ENCODE data around the gene TGFBI.

The TGFBI gene

GRCh38 chr5:136028782-136029742, at the start of gene TGFBI:
Gene TGFBI, plus strand, starts transcription at chr5:136028988. Its CDS starts 68 bp downstream, at chr5:136029056.
- DNase-seq (ENCODE audit: low read depth), result peak; percentile 52

GRCh38 chr5:135978993-135979392, 49.8 kb upstream of the TGFBI start:
- DNase-seq (ENCODE audit: low read depth), result no peak

DNA sequence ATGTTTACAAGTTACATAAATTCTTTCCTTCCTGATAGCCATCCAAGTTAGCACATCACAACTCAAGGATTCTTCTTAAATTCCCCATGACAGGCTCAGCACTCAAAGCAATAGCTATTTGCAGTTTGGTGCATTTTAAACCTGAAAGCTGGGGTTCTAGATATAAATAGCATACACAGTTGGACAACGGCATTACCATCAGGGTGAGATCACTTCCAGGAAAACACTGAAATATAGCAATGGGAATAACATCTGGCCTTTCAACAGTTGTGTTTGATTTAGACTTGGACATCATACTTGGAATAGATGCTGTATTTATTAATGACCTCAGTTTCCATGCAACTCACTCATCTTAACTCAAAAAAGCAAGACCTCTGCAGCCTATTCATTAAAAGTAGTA, 49.3 kb upstream of the TGFBI start:
- DNase-seq (ENCODE audit: low read depth), result peak; percentile 93

GRCh38 chr5:135980620-135981019, 48.2 kb upstream of the TGFBI start:
- peak; percentile 84 for DNase-seq (ENCODE audit: low read depth)

DNA sequence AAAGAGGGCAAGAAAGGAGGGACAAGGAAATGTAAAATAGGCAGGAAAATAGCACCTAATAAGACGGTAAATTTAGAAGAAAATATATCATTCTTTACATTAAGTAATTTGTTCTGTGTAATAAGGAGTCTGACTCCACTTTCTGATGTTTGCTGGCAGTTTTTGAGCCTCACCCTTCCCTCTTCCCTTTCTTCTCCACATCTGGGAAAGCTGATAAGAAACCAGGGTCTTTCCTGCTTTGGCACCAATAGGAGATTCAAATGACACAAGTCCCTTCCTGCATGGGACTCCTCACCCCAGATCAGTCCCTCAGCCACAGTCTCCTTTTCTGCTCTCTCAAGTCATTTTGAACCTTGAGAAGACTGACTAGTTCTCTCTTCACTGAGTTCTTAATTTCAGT, 42.8 kb upstream of the TGFBI start:
- DNase-seq (ENCODE audit: low read depth), result no peak

DNA sequence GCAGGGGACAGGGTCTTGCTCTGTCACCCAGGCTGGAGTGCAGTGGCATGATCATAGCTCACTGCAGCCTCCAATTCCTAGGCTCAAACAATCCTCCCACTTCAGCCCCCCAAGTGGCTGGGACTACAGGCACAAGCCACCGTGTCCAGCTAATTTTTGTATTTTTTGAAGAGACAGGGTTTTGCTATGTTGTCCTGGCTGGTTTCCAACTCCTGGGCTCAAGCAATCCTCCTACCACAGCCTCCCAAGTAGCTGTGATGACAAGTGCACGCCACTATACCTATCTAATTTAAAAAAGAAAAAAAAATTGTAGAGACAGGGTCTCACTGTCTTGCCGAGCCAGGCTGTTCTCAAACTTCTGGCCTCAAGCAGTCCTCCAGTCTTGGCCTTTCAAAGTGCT, 42.4 kb upstream of the TGFBI start:
- no peak for DNase-seq (ENCODE audit: low read depth)

DNA sequence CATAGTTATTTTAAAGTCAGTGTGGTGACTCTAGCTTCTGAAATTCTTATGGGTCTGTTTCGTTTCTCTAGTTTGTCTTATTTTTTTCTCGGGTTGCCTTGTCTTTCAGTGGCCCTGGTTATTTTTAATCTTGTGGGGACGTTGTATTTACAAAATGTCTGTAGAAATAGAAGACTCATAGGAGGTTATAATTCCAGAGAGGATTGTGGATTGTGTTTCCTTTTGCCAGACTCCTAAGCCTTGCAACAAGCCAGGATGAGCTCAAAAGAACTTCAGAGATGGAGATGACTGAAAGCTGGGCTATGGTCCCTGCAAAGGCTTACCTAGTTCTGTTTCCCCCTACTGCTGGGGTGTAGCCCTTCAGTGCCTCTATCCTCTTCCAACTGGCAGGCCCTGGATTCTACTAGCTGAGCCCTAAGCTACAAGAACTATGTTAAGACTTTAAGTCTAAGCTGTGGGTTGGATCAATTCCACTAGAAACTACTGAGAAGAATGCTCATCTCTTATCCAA, 41.8 kb upstream of the TGFBI start:
- peak; percentile 30 for DNase-seq (ENCODE audit: low read depth)

DNA sequence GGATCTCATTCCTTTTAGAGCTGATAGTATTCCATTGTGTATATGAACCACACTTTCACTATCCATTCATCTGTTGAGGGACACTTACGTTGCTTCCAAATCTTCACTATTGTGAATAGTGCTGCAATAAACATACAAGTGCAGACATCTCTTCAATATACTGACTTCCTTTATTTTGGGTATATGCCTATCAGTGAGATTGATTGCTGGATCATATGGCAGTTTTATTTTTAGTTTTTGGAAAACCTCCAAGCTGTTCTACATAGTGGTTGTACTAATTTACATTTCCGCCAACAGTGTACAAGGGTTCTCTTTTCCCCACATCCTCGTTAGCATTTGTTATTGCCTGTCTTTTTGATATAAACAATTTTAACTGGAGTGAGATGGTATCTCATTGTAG, 40.2 kb upstream of the TGFBI start:
- DNase-seq (ENCODE audit: low read depth), result no peak

DNA sequence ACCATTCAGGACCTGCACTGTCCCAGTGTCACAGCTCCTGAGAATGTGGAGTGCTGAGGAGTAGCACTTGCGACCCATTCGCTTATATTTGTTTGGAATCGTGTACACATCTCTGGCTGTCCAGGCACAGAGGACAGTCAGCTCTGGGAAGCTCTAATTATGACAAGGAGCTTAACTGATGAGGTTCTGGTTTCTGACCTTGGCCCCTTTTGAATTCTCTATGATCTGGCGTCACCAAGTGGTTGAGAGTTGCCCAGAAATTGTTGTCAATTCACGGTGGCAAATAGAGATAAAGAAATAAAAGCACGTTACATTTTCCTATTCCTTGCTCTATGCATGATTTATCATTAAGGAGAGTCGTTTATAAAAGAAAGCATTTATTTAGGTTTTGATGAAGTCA, 39.1 kb upstream of the TGFBI start:
- no peak for DNase-seq (ENCODE audit: low read depth)

- no peak for DNase-seq (ENCODE audit: low read depth)
These were observed 38.1 kb upstream of the TGFBI start for GRCh38 chr5:135990528-135991255.

DNA sequence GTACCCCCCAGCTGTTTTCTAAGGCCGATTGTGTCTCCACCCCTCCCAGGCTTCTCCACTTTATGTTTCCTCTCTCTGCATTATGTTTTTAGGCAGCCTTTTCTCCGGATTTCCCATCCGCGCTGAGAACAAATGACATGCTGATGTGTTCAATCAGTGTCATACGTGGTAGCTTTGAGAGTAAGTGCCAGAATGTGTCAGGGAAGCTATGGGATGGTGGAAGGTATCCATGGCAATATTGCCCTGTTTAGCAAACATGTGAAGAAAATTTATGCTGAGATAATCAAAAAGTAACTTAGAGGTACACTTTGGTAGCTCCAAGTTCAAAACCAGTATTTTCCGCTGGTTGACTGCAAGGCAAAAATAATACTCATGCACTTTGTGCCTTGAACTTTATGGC, 37.4 kb upstream of the TGFBI start:
- no peak for DNase-seq (ENCODE audit: low read depth)

GRCh38 chr5:135993335-135993879, 35.4 kb upstream of the TGFBI start:
- DNase-seq (ENCODE audit: low read depth), result peak; percentile 66

DNA sequence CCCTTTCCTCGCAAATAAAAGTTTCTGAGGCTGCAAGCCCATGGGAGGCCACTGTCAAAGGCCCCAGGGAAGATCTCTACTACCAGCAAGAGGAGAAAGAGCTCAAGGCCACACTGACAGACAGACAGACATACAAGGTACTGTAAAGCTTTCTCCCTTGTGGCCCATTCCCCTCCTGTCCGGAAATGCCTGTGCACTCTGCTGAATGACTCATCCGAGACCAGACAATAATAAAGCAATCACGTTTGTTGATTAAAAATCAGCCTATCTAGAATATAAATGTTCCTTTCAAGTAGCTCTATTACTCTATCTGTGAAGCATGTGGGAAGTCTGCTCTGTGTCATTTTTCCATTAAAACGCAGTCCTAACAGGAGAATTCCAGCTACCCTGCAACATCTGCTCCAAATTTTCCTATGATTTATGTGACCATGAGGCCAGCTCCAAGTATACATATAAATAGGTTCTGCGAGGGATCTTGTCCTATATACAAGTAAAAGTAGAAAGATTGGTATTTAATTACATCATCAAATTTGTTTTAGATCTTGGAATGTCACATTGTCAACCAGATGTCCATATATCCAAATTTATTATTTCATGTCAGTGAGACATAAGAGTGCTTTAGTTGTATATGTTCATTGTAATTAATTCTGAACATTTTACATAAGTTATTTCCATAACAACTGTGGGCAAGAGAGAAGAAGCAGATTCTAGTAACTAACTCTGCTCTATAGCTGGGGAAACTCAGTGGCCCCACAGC, 34.7 kb upstream of the TGFBI start:
- DNase-seq (ENCODE audit: low read depth), result no peak

GRCh38 chr5:135995976-135996375, 32.8 kb upstream of the TGFBI start:
- DNase-seq (ENCODE audit: low read depth), result no peak

GRCh38 chr5:135996611-135997010, 32.2 kb upstream of the TGFBI start:
- DNase-seq (ENCODE audit: low read depth), result no peak

DNA sequence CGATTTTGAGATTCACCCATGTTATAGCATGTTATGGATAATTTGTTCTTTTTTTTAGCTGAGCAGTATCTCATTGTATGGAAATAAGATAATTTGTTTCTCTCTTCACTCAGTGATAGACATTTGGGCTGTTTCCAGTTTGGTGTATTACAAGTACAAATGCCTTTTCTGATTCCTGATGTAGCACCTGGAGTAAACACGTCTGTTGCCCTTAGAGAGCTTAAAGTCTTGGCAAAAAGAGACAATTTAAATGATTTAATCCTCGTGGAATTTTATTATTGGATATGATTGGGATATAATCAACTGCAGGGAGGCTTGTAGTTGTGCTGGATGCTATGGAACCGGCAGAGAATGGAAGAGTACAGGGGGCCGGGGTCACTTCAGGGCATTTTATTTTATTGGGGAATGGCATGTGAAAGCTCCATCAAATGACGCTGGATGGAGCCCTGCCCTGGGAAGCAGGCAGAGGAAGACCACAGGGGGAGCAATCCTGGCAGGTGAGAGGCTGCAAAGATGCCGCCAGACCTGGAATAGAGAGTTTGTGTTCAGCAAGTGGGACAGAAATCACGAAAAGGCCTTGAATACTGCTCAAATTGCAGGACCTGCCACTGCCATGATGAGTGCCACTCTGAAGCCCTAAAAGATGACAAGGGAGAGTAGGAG, 31.0 kb upstream of the TGFBI start:
- DNase-seq (ENCODE audit: low read depth), result no peak

GRCh38 chr5:135998889-135999288, 29.9 kb upstream of the TGFBI start:
- DNase-seq (ENCODE audit: low read depth), result no peak

DNA sequence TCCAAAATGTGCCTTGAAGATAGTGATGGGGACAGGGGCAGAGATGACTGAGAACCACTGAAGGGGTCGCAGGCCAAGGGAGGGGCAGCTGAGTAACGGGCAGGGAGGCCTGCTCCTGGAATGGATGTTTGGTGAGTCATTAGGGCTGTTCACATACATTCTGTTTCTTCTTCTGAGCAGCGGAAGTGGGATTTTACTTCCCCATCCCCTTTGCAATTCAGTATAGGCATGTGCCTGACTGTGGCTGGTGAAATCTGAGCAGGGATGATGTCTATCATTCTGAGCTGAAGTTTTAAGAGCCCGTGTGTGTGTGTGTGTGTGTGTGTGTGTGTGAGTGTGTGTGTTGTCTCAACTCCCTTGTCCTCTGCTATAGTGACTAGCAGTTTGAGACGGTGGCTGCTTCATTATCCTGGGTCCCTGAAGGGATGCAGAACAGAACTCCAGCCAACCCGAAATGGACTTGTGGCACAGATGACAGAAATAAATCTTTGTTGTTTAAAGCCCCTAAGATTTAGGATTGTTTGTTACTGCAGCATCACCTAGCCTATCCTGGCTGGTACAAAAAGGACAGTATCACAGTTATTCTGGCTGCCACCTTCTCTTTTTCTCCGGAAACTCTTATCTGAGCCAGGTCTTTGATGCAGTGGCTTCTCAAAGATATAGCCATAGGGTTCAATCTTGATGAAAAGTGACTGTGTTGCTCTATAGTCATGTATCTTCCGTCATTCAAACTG, 29.2 kb upstream of the TGFBI start:
- no peak for DNase-seq (ENCODE audit: low read depth)

- no peak for DNase-seq (ENCODE audit: low read depth)
These were observed 28.6 kb upstream of the TGFBI start for GRCh38 chr5:136000147-136000546.

- no peak for DNase-seq (ENCODE audit: low read depth)
These were observed 27.9 kb upstream of the TGFBI start for GRCh38 chr5:136000932-136001331.
